B cell (primary cell): Measurements from ENCODE around the gene GFPT1.

Source experiments
- EZH2 ChIP-seq: IDR thresholded peaks from 2 replicates; pipeline ENCODE4 v1.6.1; 2012; ENCODE audit warnings: borderline replicate concordance, low read depth, mild to moderate bottlenecking, moderate library complexity, low read length; ENCODE audit not compliant: insufficient read depth, poor library complexity, severe bottlenecking
- TF ChIP-seq, protein P1 (sequence below): fragments of 200-600 bp; IDR thresholded peaks from one replicate; pipeline ENCODE4 v1.8.0; 2022; ENCODE audit warnings: antibody characterized with exemption, mild to moderate bottlenecking

GRCh38 chr2:69305712-69306392, 81.2 kb downstream of the GFPT1 start:
- TF ChIP-seq, protein P1, sequence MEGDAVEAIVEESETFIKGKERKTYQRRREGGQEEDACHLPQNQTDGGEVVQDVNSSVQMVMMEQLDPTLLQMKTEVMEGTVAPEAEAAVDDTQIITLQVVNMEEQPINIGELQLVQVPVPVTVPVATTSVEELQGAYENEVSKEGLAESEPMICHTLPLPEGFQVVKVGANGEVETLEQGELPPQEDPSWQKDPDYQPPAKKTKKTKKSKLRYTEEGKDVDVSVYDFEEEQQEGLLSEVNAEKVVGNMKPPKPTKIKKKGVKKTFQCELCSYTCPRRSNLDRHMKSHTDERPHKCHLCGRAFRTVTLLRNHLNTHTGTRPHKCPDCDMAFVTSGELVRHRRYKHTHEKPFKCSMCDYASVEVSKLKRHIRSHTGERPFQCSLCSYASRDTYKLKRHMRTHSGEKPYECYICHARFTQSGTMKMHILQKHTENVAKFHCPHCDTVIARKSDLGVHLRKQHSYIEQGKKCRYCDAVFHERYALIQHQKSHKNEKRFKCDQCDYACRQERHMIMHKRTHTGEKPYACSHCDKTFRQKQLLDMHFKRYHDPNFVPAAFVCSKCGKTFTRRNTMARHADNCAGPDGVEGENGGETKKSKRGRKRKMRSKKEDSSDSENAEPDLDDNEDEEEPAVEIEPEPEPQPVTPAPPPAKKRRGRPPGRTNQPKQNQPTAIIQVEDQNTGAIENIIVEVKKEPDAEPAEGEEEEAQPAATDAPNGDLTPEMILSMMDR = no peak
- no peak for TF ChIP-seq EZH2
